GM13976 (cell line): ENCODE results near the gene RTN1.

Source experiments
- DNase-seq: peaks from one replicate; pipeline ENCODE4 v3.0.0; 2012; ENCODE audit warnings: low spot score
- CTCF ChIP-seq: IDR thresholded peaks from 2 replicates; pipeline ENCODE4 v1.5.1; 2012; ENCODE audit warnings: borderline replicate concordance, mild to moderate bottlenecking; ENCODE audit not compliant: insufficient read depth; ENCODE audit errors: extremely low read depth, missing control alignments, control extremely low read depth
- in situ Hi-C: fragments of 300-500 bp; cut with MboI; formaldehyde crosslinking; loops from one replicate; pipeline ENCODE4 v1.12.0; 2022; ENCODE audit warnings: low sequenced_read_pairs, mixed read lengths, inconsistent platforms; ENCODE audit not compliant: unreplicated experiment

RTN1 gene

GRCh38 chr14:59827401-59827800 is 43.2 kb downstream of the RTN1 start:
- TF ChIP-seq CTCF, result no peak
- DNase-seq, result no peak
- in situ Hi-C loops, result no loop called here

- in situ Hi-C loops, result no loop called here
- TF ChIP-seq CTCF, result no peak
- no peak for DNase-seq
Measured at GRCh38 chr14:59826150-59826549, 44.4 kb downstream of the RTN1 start.

GRCh38 chr14:59823179-59823578 is 47.4 kb downstream of the RTN1 start:
- DNase-seq, result no peak
- in situ Hi-C loops, result no loop called here
- TF ChIP-seq CTCF, result no peak

DNA sequence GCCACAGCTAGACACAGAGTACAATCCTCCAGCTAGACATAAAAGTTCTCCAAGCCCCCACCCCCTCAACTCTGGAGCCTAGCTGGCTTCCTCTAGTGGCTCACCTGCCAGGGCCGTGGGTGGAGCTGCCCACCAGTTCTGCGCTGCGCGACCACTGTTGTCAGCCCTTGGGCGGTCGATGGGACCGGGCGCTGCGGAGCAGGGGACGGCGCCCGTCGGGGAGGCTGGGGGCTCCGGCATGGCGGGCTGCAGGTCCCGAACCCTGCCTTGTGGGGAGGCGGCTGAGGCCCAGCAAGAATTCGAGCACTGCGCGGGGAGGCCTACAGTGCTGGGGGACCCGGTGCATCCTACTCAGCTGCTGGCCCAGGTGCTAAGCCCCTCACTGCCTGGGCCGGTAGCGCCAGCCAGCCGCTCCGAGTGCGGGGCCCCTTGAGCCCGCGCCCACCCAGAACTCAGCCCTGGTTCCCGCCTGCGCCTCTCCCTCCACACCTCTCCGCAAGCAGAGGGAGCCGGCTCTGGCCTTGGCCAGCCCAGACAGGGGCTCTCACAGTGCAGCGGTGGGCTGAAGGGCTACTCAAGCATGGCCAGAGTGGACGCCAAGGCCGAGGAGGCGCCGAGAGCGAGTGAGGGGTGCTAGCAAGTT is 51.0 kb downstream of the RTN1 start:
- no peak for DNase-seq
- in situ Hi-C loops, result no loop called here
- TF ChIP-seq CTCF, result no peak

- in situ Hi-C loops, result no loop called here
Measured at GRCh38 chr14:59816941-59817340, 53.6 kb downstream of the RTN1 start.

GRCh38 chr14:59814988-59815387 is 55.6 kb downstream of the RTN1 start:
- TF ChIP-seq CTCF, result no peak
- in situ Hi-C loops, result no loop called here
- DNase-seq, result no peak

More at GRCh38 chr14:59816941-59817340, 53.6 kb downstream of the RTN1 start:
- no peak for DNase-seq
- no peak for TF ChIP-seq CTCF
